Measurements from ENCODE around the gene CORO7.

Gene CORO7

DNA sequence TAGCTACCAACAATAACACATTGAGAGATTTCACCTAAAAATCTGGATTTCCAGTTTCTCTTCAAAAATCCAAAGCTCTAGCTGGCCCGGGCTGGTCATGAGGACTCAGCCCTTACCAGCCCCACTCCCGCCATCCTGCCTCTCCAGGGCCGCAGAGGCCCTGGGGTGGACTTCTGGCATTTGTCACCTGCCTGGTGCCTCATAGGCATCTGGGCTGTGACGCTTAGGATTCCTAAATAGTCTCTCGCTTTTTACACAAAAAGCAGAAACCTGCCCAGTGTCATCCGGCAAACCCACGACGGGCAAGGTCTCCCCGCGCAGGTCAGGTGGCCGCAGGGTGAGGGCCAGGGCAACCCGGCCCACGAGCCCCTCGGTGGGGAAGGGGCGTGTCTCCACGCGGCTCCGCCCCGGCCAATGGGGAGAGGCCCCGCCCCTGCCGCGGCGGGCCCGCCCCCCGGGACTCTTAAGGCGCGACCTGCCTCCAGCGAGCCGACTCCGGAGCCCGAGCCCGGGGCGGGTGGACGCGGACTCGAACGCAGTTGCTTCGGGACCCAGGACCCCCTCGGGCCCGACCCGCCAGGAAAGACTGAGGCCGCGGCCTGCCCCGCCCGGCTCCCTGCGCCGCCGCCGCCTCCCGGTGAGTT lies 44.9 kb downstream of the CORO7 start, which contains the start of gene VASN:
VASN (plus strand) TSS at position 492 of the 644 bp plus-strand sequence. CDS start 9,030 bp downstream, outside the sequence.
- DNase-seq, result peak; percentile 88

DNA sequence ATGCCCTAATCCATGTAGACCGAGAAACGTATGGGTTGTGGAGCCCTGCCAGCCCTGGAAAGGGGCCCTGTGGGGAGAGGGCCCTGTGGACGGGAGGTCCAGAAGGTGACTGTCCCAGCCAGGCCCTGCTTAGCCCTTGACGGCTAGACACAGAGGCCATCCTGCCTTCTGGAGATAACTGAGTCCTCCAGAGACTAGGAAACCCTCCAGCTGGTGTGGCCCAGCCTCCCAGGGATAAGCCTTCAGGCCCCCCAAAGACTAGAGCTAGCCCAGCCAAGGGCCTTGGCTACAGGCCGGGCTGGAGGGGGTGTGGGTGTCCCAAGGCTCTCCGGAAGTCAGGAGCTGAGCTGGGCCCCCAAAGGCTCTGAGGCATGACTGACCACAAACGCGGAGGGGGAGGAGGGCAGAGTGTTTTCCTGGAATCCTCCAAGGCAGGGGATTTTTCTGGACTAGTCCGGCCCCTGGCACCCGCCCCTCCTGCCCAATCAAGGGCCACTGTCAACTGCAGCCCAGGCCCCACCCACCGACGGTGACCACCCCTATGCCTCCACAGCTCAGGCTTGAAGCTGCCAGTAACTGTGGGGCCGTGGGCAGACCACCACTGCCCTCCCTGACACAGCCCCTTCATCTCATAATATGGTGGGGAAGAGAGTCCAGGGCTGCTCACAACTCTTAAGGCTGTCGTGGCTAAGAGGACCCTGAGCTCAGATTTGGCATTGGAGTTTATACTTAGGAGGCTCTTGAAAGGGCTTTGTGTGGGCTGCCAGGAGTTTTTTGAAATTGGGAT lies 45.6 kb downstream of the CORO7 start:
- no peak for DNase-seq

DNA sequence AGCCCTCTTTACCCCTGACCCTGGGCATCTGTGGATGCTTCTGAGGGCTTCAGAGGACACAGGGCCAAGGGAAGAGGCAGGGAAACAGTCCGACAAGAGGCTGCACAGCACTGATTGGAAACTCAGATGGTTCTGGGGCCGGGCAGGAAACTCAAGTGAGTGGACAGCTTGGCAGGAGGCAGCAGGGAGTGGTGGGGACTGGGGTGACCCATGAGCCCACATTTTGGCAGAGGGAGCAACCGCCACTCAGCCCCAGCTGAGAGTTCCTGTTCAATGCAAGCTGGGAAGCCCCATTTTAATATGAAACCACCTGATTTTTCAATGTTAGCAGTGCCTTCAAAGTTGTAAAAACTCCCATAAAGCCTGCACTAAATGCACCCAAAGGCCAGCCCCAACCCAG lies 46.2 kb downstream of the CORO7 start:
- no peak for DNase-seq

DNA sequence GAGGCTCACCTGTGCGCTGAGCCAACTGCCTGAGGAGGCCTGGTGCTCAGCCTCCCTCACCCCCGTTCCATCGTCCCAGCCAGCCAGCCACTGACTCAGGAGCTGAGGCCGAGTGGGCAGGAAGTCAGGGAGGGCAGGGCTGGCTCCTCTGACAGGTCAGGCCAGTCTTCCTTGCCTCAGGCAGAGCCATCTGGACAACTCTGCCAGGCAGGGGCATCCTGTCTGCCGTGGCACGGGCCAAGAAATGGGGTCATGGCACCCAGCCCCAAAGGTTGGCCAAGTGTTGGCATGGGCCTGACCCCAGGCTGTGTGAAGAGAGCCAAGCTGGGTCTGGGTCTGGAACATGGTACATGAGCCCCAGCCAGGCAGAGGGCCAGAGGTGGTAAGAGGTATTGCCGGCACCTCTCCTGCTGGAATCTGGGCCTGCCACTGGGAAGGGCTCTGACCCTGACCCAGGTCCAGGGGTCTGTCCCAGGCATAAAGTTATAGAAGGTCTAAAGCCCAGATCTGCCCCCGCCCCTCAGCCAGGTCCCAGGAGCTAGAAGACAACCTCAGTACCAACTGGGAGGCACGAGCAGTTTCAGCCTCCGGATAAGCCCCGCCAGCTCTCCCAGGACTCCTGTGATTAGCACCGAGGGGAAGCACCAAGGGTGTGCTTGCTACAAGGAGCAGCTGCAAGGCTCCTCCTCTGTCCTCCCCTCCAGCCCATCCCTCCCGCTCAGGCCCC lies 47.2 kb downstream of the CORO7 start:
- DNase-seq, result no peak

DNA sequence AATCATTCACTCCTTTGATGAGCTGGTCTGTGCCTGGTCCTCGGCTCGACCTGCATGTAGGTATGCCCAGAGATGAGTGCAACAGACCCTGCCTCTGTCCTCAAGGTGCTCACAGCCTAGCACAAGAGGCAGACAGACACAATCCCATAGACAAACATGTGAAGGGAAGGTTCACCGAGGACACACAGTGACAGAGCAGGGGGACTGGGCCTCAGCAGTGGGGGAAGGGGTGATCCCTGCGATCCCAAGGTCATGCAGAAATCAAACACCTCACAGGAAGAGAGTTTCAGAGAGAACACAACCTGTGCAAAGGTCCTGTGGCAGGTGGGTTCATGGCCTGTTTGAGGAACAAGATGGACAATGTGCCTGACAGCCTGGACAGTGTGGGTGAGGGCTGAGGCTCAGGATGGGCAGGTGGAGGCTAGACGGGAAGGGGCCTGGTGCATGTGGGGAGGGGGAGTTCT lies 49.0 kb downstream of the CORO7 start:
- no peak for DNase-seq

DNA sequence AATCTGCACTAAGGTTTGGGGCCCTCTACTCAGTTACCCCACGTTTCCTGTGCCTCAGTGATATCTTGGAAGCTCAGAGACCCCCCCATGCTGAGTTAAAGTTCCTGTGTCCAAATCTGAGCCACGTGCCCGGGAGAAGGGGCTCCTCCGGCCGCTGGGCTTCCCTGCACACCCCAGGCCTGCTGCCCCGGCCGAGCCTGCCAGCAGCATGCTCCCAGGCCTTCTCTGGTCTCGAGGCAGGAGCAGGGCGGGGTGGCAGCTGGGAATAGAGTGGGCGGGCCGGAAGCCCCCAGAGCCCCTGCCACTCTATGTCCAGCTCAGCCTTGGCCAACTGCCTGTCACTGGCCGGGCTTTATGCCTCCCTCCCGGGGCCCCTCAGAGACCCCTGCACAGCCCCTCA lies 50.4 kb downstream of the CORO7 start:
- DNase-seq, result no peak

DNA sequence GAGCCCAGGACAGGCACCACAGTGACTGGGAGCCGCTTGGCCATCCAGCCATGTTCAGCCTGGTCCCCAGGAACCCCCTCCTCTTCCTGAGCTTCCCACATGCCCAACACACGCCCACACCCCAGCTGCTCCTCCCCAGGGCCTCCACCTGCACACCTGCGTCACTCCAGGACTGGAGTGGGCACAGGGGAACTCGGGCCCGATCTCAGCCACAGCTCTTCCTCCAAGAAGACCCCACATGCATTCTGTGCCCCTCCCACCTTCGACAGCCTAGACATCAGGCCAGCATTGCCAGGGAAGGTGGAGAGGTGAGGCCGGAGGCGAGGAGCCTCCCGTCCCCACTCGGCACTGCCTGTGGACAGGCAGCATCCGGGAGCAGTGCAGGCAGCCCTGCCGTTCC lies 50.8 kb downstream of the CORO7 start:
- DNase-seq, result no peak

DNA sequence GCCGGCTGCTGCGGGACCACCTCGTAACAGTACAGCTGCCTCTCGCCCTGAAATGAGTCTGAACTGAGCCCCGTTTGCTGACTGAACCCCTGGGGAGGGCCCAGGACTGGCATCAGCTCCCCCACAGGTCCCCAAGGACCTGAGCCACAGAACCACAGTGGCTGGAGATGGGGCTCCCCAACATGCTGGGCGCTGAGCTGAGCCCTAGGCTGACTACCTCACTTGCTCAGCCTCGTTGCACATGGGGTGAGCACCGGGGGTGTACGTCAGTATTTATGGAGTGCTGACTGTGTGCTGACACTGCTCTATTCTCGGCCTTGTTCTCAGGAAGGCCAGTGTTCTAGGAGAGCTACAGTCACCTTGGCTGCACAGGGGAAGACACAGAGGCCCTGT lies 51.4 kb downstream of the CORO7 start:
- DNase-seq, result no peak

DNA sequence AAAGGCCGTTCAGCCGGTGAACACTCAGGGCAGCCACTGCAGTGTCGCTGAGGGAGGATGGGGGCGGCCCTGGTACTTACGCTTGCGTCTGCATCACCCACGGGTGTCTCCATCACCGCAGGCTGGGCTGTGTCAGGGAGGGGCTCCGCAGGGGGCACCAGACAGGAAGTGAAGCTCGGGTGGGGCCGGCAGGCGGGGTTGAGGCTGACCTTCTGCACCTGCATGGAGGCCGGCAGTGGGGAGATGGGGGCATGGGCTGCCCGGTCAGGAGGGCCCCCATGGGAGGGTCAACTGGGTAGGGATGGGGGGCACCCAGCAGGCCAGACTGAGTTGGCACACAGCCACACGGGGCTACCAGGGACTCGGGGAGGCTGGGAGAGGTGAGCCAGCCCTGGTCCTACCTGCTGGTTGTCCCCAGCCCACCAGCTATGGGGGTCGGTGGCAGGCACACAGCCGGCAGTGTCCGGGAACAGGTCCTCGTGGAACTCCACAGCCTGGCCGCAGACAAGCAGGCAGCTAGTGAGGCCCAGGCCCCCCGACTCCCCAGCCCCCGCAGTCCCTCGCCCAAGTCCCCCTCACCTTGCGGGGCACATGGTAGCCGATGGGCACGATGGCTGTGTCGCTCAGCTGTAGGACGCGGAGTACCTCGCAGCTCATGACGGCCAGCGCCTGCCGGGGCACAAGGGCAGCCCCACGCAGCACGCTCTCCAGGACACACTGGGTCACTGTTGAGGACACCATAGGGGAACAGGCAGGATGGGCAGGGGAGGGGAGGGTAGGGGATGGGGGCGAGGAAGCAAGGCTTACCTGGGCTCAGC lies 52.0 kb downstream of the CORO7 start:
- DNase-seq, result no peak

DNA sequence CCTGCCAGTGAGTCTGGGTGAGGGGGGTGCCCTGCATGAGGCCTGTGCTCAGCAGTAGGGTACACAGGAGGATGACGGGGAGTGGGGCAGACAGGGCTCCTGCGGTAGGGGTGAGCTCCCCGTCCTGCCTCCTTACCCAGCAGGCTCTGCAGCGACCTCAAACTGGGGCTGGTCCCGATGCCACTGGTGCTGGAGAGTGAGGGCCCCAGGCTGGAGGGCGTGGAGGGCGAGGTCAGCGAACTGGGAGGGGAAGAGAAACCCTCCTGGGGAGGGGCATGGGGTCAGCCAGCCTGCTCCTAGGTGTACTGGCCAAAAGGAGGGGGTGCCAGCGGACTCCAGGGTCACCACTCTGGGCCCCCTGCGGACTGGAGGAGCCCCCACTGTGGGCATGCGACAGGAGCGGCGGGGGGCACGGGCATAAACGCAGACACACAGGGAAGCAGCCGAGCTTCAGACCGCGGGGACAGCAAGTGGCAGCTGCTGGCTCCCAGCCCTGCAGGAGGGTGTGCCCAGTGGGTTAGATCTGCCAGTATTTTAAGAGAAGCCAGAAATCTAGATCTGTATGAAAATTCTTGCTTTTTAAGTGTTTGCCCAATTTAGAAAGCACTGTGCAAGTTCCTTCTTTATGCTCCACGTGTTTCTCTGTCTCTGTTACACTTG lies 53.8 kb downstream of the CORO7 start:
- DNase-seq, result no peak

DNA sequence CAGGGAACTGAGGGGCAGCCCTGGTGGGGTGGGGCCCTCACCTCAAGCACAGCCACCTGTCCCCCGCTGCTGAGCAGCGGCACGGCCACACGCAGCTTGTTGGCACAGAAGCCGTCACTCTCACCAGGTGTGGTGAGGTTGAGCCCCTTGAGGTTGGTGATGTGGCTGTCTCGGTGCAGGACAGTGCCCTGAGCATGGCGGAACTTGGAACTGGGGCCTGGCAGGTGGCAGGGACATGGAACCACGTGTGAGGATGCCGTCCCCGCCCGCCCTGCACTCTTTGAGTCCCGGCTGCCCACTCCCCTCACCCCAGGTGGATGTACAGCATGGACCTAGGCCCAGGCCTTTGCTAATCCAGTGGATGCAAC lies 54.5 kb downstream of the CORO7 start:
- DNase-seq, result no peak

DNA sequence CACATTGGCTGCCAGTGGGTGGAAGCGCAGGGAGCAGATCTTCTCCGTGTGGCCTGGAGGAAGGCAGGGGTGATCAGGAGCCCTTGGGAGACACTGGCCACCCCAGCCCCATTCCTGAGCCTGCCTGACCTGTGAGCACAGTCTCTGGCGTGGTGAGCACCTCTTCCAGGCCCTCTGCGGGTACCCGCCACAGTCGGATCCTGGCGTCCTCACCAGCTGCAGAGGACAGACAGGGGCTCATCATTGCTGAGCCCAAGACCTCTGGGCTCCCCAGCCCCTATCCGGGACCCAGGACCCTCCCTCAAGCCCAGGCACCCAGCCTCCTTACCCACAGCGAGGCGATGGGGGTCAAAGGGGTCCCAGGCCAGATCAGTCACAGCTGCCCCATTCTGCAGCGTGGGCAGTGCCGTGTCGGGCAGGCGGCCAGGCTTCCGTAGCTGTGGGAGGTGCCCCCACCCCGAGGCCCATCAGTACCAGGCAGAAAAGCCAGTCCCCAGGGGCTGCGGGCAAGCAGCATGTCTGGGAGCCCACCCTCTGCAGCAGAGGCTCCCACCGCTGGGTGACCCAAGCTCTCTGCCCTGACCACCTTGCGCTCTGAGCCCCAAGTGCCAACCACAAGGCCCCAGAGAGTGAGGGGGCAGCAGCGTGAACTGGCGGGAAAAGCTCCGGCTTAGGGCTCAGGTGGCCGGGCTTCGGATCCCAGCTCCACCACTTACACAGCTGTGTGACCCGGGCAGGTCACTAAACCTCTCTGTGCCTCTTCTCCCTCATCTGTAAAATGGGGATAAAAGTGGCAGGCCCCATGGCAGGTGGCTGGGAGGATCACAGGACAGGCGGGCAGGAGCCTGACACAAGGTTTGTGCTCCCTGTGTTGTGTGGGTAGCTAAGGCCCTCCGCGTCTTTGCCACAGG lies 55.1 kb downstream of the CORO7 start:
- no peak for DNase-seq

DNA sequence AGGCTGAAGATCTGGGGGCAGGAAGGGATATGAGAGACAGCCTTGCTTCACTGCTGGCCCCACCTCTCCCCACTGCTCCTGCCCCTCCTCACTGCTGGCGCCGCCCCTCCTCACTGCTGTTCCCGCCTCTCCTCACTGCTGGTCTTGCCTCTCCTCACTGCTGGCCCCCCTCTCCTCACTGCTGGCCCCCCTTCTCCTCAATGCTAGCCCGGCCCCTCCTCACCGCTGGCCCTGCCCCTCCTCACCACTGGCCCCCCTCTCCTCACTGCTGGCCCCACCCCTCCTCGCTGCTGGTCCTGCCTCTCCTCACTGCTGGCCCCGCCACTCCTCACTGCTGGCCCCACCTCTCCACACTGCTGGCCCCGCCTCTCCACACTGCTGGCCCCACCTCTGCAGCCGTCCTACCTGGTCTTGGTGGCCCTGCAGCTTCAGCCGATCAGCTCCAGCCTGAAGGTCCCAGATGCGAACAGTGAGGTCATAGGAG lies 55.8 kb downstream of the CORO7 start:
- no peak for DNase-seq

DNA sequence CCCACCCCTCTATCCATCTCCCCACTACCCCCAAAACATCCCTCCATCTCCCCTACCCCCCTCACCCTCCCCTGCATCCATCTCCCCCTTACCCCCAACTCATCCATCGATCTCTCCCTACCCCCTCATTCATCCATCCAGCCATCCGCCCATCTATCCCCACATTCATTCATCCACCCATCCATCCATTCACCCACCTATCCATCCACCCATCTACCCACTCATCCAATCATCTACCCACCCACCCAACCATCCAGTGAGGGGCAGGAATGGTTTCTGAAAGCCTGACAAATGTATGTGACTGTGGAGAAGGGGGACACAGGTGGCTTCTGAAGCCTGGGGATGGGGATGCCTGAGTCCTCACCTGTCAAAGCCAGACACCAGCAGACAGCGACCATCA lies 56.5 kb downstream of the CORO7 start:
- no peak for DNase-seq

DNA sequence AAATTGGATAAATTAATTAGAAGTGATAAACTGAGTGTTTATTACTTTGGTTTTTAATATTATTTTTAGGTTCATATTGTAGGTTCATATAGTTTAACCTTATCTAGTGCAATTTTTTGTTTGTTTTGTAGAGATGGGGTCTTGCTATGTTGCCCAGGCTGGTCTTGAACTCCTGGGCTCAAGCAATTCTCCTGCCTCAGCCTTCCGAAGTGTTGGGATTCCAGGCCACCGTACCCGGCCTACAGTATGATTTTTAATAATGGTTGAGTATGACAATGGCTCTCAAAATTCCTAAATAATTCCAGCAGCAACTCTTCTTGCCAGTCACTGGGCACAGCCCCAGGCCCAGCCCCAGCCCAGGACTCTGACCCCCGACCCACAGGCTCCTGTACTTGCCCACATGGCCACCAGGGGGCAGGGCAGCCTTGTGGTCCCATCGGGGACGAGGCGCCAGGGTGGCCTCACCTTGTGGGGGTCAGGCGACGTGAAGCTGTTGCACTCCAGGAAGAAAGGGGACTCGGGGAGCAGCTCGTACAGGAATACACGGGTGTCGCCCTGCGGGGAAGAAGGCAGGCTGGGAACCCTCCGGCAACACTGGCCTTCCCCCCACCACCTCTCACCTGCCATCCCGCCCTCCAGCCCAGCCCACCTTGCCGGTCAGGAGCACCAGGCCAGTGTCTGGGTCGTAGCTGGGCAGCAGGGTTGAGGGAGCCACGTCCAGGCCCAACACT lies 57.4 kb downstream of the CORO7 start:
- peak; percentile 59 for DNase-seq

DNA sequence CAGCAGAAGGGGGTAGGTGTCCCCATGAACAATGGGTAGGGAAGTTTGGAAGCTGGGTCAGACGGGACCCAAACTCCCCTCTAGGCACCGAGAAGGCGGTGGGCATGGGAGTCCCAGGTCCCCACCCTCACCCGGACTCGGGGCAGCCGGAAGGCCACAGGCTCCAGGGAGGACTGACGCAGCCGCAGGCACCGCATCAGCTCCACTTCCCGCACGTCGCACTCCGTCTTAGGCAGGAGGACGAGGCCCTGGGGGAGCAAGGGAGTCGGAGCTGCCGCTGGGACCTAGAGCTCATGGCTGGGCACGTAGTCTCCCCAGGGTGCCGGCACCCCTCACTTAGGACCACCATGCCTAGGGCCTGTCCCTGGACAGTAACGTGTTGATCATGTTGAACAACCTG lies 58.2 kb downstream of the CORO7 start:
- no peak for DNase-seq

DNA sequence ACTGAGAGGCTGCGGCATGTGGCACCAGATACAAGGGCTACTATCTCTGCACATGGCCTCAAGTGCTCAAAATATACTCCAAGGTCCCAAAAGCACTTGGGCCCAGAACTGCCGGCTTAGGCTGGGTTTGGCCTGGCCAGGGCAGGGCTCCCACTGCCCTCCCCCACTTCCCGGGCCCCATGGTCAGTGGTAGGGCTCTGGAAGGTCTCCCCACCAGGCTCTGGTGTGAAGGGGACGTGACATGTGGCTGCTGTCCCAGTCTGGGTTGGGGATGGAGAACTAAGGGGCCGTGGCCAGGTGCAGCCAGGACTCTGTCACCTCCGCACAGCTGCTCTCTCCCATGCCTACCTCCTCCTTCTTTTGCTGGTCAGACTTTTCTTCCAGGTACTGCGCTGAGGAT lies 59.6 kb downstream of the CORO7 start:
- DNase-seq, result no peak

DNA sequence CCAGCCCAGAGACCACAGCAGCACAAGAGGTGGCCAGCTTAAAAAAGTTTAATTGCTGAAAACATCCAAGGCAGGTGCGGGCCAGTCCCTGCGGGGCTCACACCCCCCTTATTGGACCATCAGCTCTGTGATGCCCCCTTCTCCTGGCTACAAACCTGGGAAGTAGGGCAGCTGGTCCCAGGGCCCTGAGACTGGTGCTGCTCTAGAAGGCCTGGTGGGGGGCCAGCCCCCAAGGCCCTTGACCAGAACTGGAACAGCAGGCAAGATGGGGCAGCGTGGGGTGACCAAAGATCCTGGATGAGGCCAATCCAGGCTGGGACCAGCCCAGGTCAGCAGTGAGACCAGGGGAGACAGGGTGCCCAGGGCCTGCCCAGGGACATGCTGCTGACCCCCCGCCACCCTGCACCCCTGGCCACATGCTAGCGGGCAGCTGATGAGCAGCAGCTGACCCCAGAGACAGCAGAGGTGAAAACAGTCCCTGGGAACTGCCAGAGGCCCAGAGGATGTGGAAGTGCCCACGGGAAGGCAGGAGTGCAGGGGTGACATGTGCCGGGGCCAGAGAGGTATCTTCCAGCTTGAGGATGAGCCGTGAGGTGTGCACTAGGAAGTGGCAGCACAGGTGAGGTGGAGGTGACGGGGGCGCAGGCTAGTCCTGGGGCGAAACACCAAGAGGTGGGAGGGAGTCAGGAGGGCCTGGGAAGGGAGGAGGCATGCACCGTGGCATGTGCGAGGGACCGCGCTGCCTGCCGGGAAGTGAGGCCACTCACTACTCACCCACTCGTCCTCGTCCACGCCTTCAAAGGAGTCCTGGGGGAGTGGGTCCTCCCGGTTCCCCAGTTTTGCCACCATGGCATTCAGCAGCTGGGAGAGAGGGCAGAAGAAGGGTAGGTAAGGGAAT lies 61.6 kb downstream of the CORO7 start:
- DNase-seq, result no peak

DNA sequence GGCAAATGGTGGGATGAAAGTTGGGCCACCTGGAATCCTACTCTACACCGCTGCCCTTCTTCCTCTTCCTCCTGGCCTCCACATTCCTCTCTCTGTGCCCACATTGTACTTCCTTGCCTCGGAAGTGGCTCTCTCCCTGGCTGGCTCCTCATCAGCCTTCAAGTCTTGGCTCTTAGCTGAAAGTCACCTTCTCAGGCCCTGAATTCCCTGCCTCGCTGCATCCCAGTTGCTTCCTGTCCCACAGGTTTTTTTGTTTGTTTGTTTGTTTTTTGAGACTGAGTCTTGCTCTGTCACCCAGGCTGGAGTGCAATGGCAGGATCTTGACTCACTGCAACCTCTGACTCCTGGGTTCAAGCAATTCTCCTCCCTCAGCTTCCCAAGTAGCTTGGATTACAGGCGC lies 62.7 kb downstream of the CORO7 start:
- no peak for DNase-seq
